ENCODE results near the gene BBS1.
"Not testable (repeated sequence)": the region's sequence is repeated elsewhere in the genome, so short reads cannot be mapped to it uniquely, and the experiment has no call there.

GRCh38 chr11:66582565-66583147 is 72.2 kb downstream of the BBS1 start:
- not testable (repeated sequence) for TF ChIP-seq CTCF (IDR thresholded peaks at IDR 0.05 in 8 of 11, conservative IDR thresholded peaks at IDR 0.05 in 3 of 11); POLR2AphosphoS5 (IDR thresholded peaks at IDR 0.05)
